ENCODE results near the gene GPR25. TPM values are rescaled to one million over a fixed set of nuclear protein-coding genes. Genes with fewer than 3 reads are reported as not detected.
A peak's percentile ranks its signal among the peaks of the same experiment; 100 is the strongest.

The GPR25 gene
- total RNA-seq, 2 experiments from 2014 or later, result 0.75 to 0.91 TPM

DNA sequence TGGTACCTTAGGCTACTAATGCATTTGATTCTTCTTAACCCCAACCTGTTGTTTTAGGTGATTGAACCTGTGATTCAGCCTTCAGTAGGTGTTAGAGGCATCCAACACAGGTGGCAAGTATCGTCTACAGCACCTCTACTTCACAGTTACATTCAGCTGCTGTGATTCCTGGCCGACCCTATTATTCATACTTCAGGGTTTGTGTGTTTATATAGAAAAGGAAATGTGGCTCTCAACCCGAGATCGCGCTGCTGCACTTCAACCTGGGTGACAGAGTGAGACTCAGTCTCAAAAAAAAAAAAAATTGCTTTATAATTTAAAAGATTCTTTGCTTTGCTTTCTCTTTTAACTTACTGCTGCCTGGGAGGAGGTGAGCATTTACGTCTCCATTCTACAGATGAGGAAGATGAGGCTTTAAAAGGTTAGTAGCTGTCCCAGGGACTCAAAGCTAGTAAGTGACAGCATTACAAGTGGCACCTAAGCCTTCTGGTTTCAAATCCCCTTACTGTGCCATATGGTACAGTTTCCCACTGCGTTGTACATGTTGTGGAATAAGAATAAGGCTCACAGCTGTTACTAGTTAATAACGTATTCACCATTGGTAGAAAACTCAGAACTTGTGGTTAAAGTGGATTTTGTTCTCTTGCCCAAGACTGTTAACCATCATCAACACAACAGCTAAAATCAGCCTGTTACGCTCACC is 9.9 kb upstream of the GPR25 start:
- no peaks in the 10 kb centered on the region for H3K36me3 Mint-ChIP-seq
- H3K4me1 Mint-ChIP-seq, result peaks cover 34% of the 10 kb centered on the region
- POLR2A ChIA-PET, result no interaction called here
- H3K4me3 Mint-ChIP-seq, result no peak overlapping the region
- H3K9me3 Mint-ChIP-seq, result no peaks in the 10 kb centered on the region
- no peak for DNase-seq
- H3K27me3 Mint-ChIP-seq, result no peaks in the 10 kb centered on the region
- no peak for ATAC-seq (ENCODE audit: low read depth)
- no peak overlapping the region for H3K27ac Mint-ChIP-seq

DNA sequence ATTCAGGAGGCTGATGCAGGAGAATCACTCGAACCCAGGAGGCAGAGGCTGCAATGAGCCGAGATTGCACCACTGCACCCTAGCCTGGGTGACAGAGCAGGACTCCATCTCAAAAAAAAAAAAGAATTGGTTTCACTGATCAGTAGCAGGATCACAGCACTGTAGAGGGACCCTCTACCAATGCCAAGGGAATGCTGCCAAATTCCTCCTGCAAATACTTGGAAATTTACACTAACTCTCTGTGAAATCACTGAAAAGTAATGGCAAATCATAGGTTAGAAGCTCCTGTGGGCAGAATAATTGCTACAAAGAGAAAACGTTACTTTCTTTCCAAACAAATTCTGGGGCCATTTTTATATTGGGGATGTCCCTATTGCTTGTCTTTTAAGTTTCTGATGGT is 6.7 kb upstream of the GPR25 start:
- ATAC-seq (ENCODE audit: low read depth), result no peak
- no peak for DNase-seq
- H3K4me3 Mint-ChIP-seq, result peak overlapping the region; percentile 10
- H3K4me1 Mint-ChIP-seq, result peaks cover 34% of the 10 kb centered on the region
- H3K27me3 Mint-ChIP-seq, result peaks cover 5% of the 10 kb centered on the region
- no peaks in the 10 kb centered on the region for H3K36me3 Mint-ChIP-seq
- no peaks in the 10 kb centered on the region for H3K9me3 Mint-ChIP-seq
- no peak overlapping the region for H3K27ac Mint-ChIP-seq
- POLR2A ChIA-PET, result interaction anchor here (0.8 to 1.9 kb wide), 4 partner anchors 12 to 155 kb away, joined by 3 to 9 read pairs (median 3); no protein-coding TSS in a partner anchor

DNA sequence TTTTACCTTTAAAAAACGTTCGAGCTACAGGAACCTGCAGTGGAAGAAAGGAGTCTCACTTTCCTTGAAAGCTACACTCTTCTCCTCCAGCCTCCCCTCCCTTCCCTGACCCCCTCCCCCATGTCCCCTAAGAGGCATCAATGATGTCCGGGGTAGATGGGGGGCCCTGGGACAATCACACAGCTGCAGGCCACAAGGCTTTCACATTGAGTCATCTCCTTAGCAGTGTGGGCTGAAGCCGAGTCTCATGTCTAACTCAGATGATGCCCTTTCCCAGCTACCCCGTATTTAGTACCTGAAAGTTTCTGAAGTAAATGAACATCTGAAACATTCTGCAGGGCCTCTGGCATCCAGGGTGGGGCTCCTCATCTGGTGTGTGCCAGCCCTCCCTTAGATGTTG is 6.3 kb upstream of the GPR25 start:
- H3K27me3 Mint-ChIP-seq, result peaks cover 8% of the 10 kb centered on the region
- POLR2A ChIA-PET, result interaction anchor here (0.8 to 1.9 kb wide), 4 partner anchors 12 to 154 kb away, joined by 3 to 9 read pairs (median 3); no protein-coding TSS in a partner anchor
- no peak overlapping the region for H3K27ac Mint-ChIP-seq
- no peaks in the 10 kb centered on the region for H3K9me3 Mint-ChIP-seq
- no peaks in the 10 kb centered on the region for H3K36me3 Mint-ChIP-seq
- DNase-seq, result no peak
- peak overlapping the region; percentile 10 for H3K4me3 Mint-ChIP-seq
- ATAC-seq (ENCODE audit: low read depth), result peak; percentile 98
- H3K4me1 Mint-ChIP-seq, result peaks cover 34% of the 10 kb centered on the region

DNA sequence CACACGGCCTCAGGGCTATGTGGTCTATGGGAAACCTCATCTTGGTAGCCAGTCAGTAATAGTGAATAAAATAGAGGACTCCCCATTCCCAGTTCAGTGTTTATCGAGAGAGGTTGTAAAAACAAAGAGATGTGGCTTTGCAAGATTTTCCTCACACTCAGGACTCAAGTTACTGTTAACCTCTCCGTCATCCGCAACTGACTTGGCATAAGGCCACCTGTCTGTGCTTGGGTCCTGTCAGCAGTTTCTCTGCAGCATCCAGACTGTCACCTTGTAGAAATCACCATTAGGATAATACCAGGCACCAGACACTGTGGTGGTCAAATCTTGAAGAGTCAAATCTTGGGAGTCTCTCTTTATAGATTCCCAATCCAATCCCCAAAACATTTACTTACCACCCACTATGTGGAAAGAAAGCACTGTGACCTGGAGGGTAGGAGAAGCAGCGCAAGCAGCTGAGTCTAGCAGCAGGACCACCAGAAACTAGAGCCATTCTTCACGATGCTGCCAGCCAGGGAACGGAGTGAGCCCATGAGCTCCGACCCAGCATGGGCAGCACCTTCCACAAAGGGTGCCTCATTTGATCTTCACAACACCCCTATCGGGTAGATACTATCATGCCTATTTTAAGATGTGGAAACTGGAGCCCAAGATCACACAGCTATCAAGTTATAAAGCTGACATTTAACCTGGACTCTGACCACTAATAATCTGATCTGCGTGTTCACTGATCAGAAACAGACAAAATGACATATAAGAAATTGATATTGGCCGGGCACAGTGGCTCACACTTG is 5.6 kb upstream of the GPR25 start:
- peaks cover 31% of the 10 kb centered on the region for H3K4me1 Mint-ChIP-seq
- no peak for ATAC-seq (ENCODE audit: low read depth)

DNA sequence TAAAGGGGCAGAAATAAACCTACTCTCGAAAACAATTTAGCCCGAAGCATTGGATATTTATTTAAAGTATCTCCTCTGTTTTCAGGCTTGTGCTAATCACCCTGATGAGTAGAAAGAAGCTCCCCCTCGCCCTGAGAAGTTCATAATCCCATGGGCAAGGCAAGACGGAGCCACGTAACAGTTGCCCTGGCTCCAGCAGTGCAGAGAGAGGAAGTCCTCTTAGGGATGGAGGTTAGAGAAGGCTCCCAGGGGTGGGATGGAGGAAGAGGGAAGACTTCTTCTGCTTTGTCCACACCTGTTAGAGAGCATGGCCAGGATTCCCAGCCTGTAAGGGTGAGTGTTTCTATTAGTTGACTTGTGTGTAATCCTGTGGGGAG is 3.4 kb upstream of the GPR25 start:
- Mint-ChIP-seq H3K4me1 (peaks cover 22% of the 10 kb centered on the region), H3K9me3 (no peaks in the 10 kb centered on the region), H3K4me3 (no peak overlapping the region), H3K36me3 (no peaks in the 10 kb centered on the region), H3K27me3 (peaks cover 26% of the 10 kb centered on the region), H3K27ac (no peak overlapping the region)
- ATAC-seq (ENCODE audit: low read depth) (no peak), DNase-seq (no peak)
- POLR2A ChIA-PET, result no interaction called here

More for the DNA sequence above, 5.6 kb upstream of the GPR25 start:
- Mint-ChIP-seq H3K27ac (no peak overlapping the region), H3K36me3 (no peaks in the 10 kb centered on the region), H3K4me3 (no peak overlapping the region), H3K9me3 (no peaks in the 10 kb centered on the region), H3K27me3 (peaks cover 15% of the 10 kb centered on the region)
- POLR2A ChIA-PET, result interaction anchor here (0.8 to 1.9 kb wide), 4 partner anchors 11 to 154 kb away, joined by 3 to 9 read pairs (median 4); no protein-coding TSS in a partner anchor
- no peak for DNase-seq

DNA sequence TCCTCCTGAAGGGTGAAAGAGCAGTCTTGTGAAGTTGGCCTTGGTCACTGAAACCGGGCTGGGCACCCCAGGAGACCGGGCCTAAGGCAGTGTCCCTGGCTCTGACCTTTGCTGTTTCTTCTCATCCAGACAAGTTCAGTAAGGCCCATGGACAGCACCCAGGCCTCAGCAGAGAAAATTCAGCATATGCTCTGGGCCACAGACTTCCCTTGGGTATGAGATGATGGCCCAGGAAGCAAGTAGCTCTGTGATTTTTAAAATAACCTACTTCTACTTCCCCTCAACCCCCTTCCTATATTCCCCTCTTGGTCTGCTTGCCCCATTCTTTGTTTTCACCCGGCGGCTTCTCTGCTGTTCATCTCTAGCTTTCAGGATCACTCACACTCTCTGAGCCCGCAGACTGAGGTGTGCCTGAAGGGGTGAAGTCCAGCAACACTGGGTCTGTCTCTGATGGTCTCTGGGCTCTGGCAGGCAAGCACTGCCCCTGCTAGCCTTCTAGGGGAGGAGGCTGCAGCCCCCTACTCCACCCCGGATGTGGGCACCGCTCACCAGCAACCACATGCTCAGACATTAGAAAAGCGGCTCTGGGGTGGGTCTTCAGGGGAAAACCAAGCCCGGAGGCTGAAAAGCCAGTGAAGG is 2.9 kb upstream of the GPR25 start:
- Mint-ChIP-seq H3K36me3 (no peaks in the 10 kb centered on the region), H3K27me3 (peaks cover 31% of the 10 kb centered on the region), H3K27ac (no peak overlapping the region), H3K4me3 (no peak overlapping the region), H3K4me1 (peaks cover 21% of the 10 kb centered on the region), H3K9me3 (no peaks in the 10 kb centered on the region)
- POLR2A ChIA-PET, result no interaction called here
- no peak for DNase-seq
- no peak for ATAC-seq (ENCODE audit: low read depth)

DNA sequence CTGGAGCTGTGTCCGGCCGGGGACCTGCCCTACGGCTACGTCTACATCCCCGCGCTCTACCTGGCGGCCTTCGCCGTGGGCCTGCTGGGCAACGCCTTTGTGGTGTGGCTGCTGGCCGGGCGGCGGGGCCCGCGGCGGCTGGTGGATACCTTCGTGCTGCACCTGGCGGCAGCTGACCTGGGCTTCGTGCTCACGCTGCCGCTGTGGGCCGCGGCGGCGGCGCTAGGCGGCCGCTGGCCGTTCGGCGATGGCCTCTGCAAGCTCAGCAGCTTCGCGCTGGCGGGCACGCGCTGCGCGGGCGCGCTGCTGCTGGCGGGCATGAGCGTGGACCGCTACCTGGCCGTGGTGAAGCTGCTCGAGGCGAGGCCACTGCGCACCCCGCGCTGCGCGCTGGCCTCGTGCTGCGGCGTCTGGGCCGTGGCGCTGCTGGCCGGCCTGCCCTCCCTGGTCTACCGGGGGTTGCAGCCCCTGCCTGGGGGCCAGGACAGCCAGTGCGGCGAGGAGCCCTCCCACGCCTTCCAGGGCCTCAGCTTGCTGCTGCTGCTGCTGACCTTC is 412 bp downstream of the GPR25 start:
- Mint-ChIP-seq H3K36me3 (peaks cover 2% of the 10 kb centered on the region), H3K4me1 (peaks cover 7% of the 10 kb centered on the region), H3K27me3 (peaks cover 58% of the 10 kb centered on the region), H3K4me3 (no peak overlapping the region), H3K9me3 (no peaks in the 10 kb centered on the region), H3K27ac (no peak overlapping the region)
- no peak for DNase-seq
- ATAC-seq (ENCODE audit: low read depth), result no peak
- POLR2A ChIA-PET, result no interaction called here

DNA sequence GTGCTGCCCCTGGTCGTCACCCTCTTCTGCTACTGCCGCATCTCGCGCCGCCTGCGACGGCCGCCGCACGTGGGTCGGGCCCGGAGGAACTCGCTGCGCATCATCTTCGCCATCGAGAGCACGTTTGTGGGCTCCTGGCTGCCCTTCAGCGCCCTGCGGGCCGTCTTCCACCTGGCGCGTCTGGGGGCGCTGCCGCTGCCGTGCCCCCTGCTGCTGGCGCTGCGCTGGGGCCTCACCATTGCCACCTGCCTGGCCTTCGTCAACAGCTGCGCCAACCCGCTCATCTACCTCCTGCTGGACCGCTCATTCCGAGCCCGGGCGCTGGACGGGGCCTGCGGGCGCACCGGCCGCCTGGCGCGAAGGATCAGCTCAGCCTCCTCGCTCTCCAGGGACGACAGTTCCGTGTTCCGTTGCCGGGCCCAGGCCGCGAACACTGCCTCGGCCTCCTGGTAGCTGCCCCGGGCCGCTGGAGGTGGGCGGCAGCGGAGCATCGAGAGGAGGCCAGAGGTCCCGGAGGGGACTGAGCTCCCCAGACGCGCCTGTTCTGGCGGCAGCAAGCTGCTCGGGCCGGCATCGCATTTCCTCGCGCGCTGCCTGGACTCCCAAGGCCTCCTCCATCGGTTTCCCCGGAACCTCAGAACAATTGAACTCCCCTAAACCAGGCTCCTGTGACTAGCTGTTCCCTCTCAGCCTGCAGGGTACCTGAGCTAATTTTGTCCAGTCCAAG is 1.1 kb downstream of the GPR25 start:
- H3K27ac Mint-ChIP-seq, result no peak overlapping the region
- DNase-seq (no peak), ATAC-seq (ENCODE audit: low read depth) (no peak)
- H3K4me3 Mint-ChIP-seq, result peak overlapping the region; percentile 59
- H3K36me3 Mint-ChIP-seq, result peaks cover 2% of the 10 kb centered on the region
- peaks cover 58% of the 10 kb centered on the region for H3K27me3 Mint-ChIP-seq
- POLR2A ChIA-PET, result no interaction called here
- peaks cover 12% of the 10 kb centered on the region for H3K4me1 Mint-ChIP-seq
- H3K9me3 Mint-ChIP-seq, result no peaks in the 10 kb centered on the region

DNA sequence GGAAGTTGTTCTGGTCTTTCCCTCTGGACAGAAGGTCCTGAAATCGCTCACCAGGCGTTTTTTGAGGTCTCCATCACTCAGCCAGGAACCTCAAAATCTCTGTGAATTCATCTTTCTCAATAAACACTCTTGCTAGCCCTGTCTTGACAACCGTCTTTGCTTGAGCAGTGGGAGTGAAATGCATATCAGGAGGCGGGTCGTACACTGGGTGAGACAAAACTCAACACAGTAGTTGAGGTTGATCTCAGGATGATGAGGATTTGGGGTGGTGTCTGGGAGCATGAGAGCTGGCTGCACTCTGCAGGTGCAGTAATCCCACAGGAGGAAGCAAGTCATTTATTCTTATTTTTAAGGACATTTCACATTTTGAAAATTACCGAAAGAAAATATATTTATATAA is 1.9 kb downstream of the GPR25 start:
- POLR2A ChIA-PET, result no interaction called here
- peaks cover 2% of the 10 kb centered on the region for H3K36me3 Mint-ChIP-seq
- no peak for ATAC-seq (ENCODE audit: low read depth)
- DNase-seq, result no peak
- peaks cover 58% of the 10 kb centered on the region for H3K27me3 Mint-ChIP-seq
- H3K9me3 Mint-ChIP-seq, result no peaks in the 10 kb centered on the region
- peaks cover 12% of the 10 kb centered on the region for H3K4me1 Mint-ChIP-seq
- H3K27ac Mint-ChIP-seq, result no peak overlapping the region
- H3K4me3 Mint-ChIP-seq, result no peak overlapping the region

DNA sequence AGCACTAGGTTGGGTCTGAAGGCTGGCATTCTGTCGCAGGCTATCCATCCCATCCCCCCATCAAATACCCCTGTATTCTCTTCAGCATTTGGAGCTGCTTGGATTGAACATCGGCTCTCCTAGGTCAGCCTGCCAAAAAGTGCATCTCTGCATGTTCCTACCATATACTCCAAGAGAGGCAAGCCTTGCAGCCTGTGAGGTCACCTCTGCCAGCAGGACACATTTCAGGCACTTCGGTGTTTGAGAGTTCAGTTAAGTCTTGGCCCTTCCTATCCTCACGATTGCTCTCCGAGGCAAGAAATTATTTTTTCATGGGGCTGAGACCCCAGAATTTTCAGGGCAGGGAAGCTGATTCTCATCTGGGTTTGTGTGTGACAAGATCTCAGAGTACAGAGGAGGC is 2.6 kb downstream of the GPR25 start:
- DNase-seq (no peak), ATAC-seq (ENCODE audit: low read depth) (no peak)
- Mint-ChIP-seq H3K36me3 (peaks cover 2% of the 10 kb centered on the region), H3K9me3 (no peaks in the 10 kb centered on the region), H3K27ac (no peak overlapping the region), H3K27me3 (peaks cover 53% of the 10 kb centered on the region), H3K4me1 (peaks cover 12% of the 10 kb centered on the region), H3K4me3 (no peak overlapping the region)
- POLR2A ChIA-PET, result no interaction called here

DNA sequence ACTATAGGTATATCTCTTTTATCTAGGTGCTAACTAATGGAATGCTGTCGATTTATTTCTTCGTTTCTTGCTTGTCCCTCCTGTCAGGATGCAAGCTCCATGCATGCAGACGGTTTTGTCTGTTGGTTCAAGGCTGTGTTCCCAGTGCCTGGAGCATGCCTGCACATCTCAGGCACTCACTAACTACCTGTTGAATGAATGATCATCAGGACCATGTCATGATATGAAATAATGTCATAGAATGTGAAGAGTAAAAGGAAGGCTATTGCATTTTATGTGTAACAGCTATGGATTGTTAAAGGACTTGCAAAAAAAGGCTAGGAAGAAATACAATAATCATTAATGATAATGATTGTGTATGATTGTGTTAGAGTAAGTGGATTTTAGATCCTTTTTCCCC is 4.2 kb downstream of the GPR25 start:
- ATAC-seq (ENCODE audit: low read depth), result no peak
- H3K27ac Mint-ChIP-seq, result no peak overlapping the region
- DNase-seq, result no peak

DNA sequence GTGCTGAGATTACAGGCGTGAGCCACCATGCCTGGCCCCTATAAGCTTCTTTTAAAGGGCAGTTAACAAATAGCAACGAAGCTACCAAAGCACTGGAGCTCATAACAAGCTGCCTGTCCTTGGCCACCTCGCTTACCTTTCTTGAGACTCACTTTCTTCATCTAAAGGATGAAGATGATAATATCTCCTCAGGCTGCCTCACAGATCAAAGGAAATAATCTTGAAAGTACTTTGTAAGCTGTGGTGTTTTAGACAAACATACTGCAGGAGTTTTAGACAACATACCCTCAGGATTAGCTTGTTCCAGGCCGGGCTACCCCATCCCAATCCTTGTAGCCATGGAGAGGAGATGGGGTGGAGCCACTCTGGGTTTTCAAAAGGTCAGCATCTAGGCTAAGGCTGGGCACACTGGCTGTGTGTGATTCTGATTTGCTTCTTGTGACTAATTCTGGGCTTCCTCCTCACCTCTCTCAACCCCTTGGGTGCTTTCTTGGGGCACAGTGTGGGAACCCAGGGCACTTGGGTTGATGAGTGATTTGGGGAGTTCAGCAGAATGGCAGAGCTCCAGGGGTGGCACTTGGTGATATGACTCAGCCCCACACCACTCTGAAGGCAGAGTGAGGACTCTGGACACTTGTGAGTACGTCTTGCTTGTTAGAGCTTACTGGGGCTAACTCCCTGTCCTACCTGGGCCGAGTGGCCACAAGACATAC is 5.2 kb downstream of the GPR25 start:
- Mint-ChIP-seq H3K9me3 (no peaks in the 10 kb centered on the region), H3K4me3 (no peak overlapping the region), H3K27me3 (peaks cover 50% of the 10 kb centered on the region), H3K4me1 (peaks cover 12% of the 10 kb centered on the region), H3K27ac (no peak overlapping the region), H3K36me3 (peaks cover 2% of the 10 kb centered on the region)
- DNase-seq, result no peak
- POLR2A ChIA-PET, result interaction anchor here (1.3 kb wide), 1 partner anchor 12 kb away, joined by 3 read pairs; no protein-coding TSS in a partner anchor
- peak; percentile 75 for ATAC-seq (ENCODE audit: low read depth)

More for the DNA sequence above, 4.2 kb downstream of the GPR25 start:
- peaks cover 2% of the 10 kb centered on the region for H3K36me3 Mint-ChIP-seq
- H3K9me3 Mint-ChIP-seq, result no peaks in the 10 kb centered on the region
- H3K27me3 Mint-ChIP-seq, result peaks cover 56% of the 10 kb centered on the region
- H3K4me3 Mint-ChIP-seq, result no peak overlapping the region
- H3K4me1 Mint-ChIP-seq, result peaks cover 12% of the 10 kb centered on the region
- POLR2A ChIA-PET, result no interaction called here
